Caco-2 (cell line): Measurements from ENCODE around the gene MGMT. TPM values are rescaled to one million over a fixed set of nuclear protein-coding genes. Genes with fewer than 3 reads are reported as not detected.

Experiments
- BruUV-seq: library from RNA; stranded (reverse); fragments of 400-500 nt; replicated peaks from 2 replicates; lab custom pipeline; 2021; lab: Mats Ljungman, UMichigan
- CTCF ChIA-PET: fragments of 300-600 bp; sonication (Branson Sonifier 250); formaldehyde crosslinking; loops from one replicate; lab custom pipeline; 2022; ENCODE audit warnings: antibody characterized with exemption; lab: Charles Lee
- POLR2A ChIA-PET: fragments of 300-600 bp; sonication (Branson Sonifier 250); formaldehyde crosslinking; loops from one replicate; lab custom pipeline; 2022; ENCODE audit warnings: antibody characterized with exemption; lab: Charles Lee
- DNase-seq, 2 experiments: peaks; one replicate each; pipeline versions ENCODE4 v3.0.0 to v3.0.0-alpha.2; 2020 to 2022
- H3K27me3 ChIP-seq: replicated peaks from 2 replicates; pipeline ENCODE4 v1.6.0; 2011; ENCODE audit warnings: low read length; ENCODE audit not compliant: control insufficient read depth, insufficient read depth
- H3K36me3 ChIP-seq: 2 replicates; pipeline ENCODE4 v1.5.1; 2011; ENCODE audit warnings: low read length; ENCODE audit not compliant: control insufficient read depth, insufficient read depth
- H3K4me1 ChIP-seq: fragments of 250-450 bp; sonication (Bioruptor Pico); 2 replicates; pipeline ENCODE4 v1.5.1; 2020; ENCODE audit warnings: mild to moderate bottlenecking
- H3K4me3 ChIP-seq: 2 replicates; pipeline ENCODE4 v1.5.1; 2011; ENCODE audit warnings: low read depth, mild to moderate bottlenecking, control low read depth, low read length
- H3K9me3 ChIP-seq: fragments of 250-450 bp; sonication (Bioruptor Pico); 2 replicates; pipeline ENCODE4 v1.5.1; 2020; ENCODE audit warnings: mild to moderate bottlenecking, moderate library complexity
- H3K27ac Mint-ChIP-seq: one replicate; pipeline ENCODE4 v1.8.0; 2022; ENCODE audit warnings: mixed read lengths; ENCODE audit not compliant: unreplicated experiment
- H3K27me3 Mint-ChIP-seq: one replicate; pipeline ENCODE4 v1.8.0; 2022; ENCODE audit warnings: mixed read lengths; ENCODE audit not compliant: insufficient read depth, unreplicated experiment
- H3K36me3 Mint-ChIP-seq: one replicate; pipeline ENCODE4 v1.8.0; 2022; ENCODE audit warnings: mild to moderate bottlenecking, mixed read lengths; ENCODE audit not compliant: insufficient read depth, unreplicated experiment
- H3K4me1 Mint-ChIP-seq: one replicate; pipeline ENCODE4 v1.8.0; 2022; ENCODE audit warnings: low read depth, mixed read lengths; ENCODE audit not compliant: unreplicated experiment
- H3K4me3 Mint-ChIP-seq: one replicate; pipeline ENCODE4 v1.8.0; 2022; ENCODE audit warnings: mild to moderate bottlenecking, moderate library complexity, mixed read lengths; ENCODE audit not compliant: unreplicated experiment
- H3K9me3 Mint-ChIP-seq: one replicate; pipeline ENCODE4 v1.8.0; 2022; ENCODE audit warnings: mixed read lengths; ENCODE audit not compliant: unreplicated experiment
- CTCF ChIP-seq, 2 experiments: fragments of 200-600 bp in 1 of 2; IDR thresholded peaks; 1 replicate in 1 of 2; 2 replicates in 1 of 2; pipeline versions ENCODE4 v1.5.1 to v1.8.0; 2011 to 2022; ENCODE audit warnings: antibody characterized with exemption in 1 of 2, control low read depth in 1 of 2, inconsistent platforms in 1 of 2, low read depth in 1 of 2, low read length in 1 of 2, mild to moderate bottlenecking in 1 of 2, moderate library complexity in 1 of 2; ENCODE audit not compliant: insufficient read depth in 1 of 2, severe bottlenecking in 1 of 2, unreplicated experiment in 1 of 2
- intact Hi-C: fragments of 100-400 bp; cut with micrococcal nuclease; formaldehyde crosslinking; loops from one replicate; pipeline ENCODE4 v1.10.0; 2022; ENCODE audit not compliant: unreplicated experiment
- total RNA-seq: library from RNA; stranded (reverse); gene quantifications from 2 replicates; pipeline ENCODE4 v1.2.3, GENCODE V29; 2022

MGMT gene
- total RNA-seq, 1 experiment from 2014 or later = 57.0 TPM

DNA sequence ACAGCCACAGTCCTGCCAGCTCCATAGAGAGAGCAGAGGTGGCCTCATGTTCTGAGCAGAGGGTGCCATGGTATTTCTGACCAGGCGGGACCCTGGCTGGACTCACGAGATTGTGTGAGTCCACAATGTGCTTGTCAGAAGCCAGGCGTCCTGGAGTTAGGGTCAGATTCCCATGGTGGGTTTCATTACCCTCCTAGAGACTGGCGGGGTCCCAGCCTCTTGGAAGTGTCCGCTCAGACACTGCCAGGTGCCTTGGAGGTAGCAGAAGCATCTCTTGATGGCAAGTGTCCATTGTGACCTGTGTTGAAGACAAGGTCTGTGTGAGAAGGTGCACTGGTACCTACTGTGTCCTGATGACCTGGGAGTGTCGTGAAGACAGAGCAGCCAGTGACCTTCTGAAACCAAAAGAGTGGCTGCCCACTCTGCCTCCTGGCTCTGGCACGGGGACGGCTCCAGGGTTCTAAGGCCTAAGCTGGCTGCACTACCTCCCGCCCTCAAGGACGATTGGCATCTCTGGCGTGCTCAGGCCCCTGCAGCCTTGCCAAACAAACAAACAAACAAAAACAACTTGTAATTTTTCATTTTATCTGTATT is 56.8 kb downstream of the MGMT start:
- intact Hi-C loops = no loop called here
- Mint-ChIP-seq H3K27ac (no peak overlapping the region), H3K36me3 (peaks cover 20% of the 10 kb centered on the region), H3K4me1 (peaks cover 6% of the 10 kb centered on the region), H3K27me3 (no peaks in the 10 kb centered on the region), H3K4me3 (no peak overlapping the region), H3K9me3 (no peaks in the 10 kb centered on the region)
- Histone ChIP-seq H3K9me3 (no peaks in the 10 kb centered on the region), H3K36me3 (no peaks in the 10 kb centered on the region; the same call in 1 of the 2 replicates), H3K27me3 (no peaks in the 10 kb centered on the region), H3K4me1 (peaks cover 13% of the 10 kb centered on the region), H3K4me3 (no peak overlapping the region)
- POLR2A ChIA-PET = interaction anchor here (0.5 kb wide), 1 partner anchor 436 kb away, joined by 3 read pairs; no protein-coding TSS in a partner anchor
- DNase-seq = no peak
- TF ChIP-seq CTCF (IDR thresholded peaks at IDR 0.05; ENCODE audit: insufficient read depth in 1 of 2, low read depth in 1 of 2, low read length in 1 of 2, severe bottlenecking in 1 of 2, unreplicated experiment in 1 of 2) = no peak
- CTCF ChIA-PET = no interaction called here
- no TSS peak for BruUV-seq

- DNase-seq = no peak
- Mint-ChIP-seq H3K4me3 (no peak overlapping the region), H3K4me1 (peaks cover 10% of the 10 kb centered on the region), H3K9me3 (no peaks in the 10 kb centered on the region), H3K27me3 (no peaks in the 10 kb centered on the region), H3K36me3 (peaks cover 25% of the 10 kb centered on the region), H3K27ac (no peak overlapping the region)
- Histone ChIP-seq H3K36me3 (no peaks in the 10 kb centered on the region; the same call in 1 of the 2 replicates), H3K4me1 (peaks cover 13% of the 10 kb centered on the region), H3K4me3 (no peak overlapping the region), H3K27me3 (no peaks in the 10 kb centered on the region), H3K9me3 (no peaks in the 10 kb centered on the region)
- POLR2A ChIA-PET = no interaction called here
- BruUV-seq = no TSS peak
- intact Hi-C loops = no loop called here
- TF ChIP-seq CTCF (IDR thresholded peaks at IDR 0.05; ENCODE audit: insufficient read depth in 1 of 2, low read depth in 1 of 2, low read length in 1 of 2, severe bottlenecking in 1 of 2, unreplicated experiment in 1 of 2) = no peak
- CTCF ChIA-PET = no interaction called here
These were observed 57.9 kb downstream of the MGMT start for GRCh38 chr10:129524936-129525335.

DNA sequence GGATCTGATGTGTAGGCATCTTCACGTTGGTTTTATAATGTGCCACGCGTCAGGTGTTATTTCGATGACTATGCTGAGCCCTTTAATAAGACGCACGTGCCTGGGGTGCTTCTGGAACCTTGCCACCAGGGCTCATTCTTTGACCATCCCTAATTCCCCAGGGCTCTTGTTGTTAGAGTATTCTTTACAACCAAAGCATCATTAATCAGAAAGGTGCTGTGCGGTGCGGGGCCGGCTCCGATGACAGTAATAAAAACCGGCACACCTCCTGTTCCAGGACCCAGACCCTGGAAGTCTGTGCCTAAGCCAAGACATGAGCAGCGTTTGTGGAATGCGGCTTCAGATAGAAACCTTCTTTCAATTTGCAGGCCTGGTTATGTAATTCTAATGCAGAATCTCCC is 58.4 kb downstream of the MGMT start:
- Mint-ChIP-seq H3K27me3 (no peaks in the 10 kb centered on the region), H3K4me1 (peaks cover 12% of the 10 kb centered on the region), H3K27ac (no peak overlapping the region), H3K36me3 (peaks cover 22% of the 10 kb centered on the region), H3K4me3 (no peak overlapping the region), H3K9me3 (no peaks in the 10 kb centered on the region)
- Histone ChIP-seq H3K36me3 (no peaks in the 10 kb centered on the region; the same call in 1 of the 2 replicates), H3K27me3 (no peaks in the 10 kb centered on the region), H3K4me1 (peaks cover 15% of the 10 kb centered on the region), H3K9me3 (no peaks in the 10 kb centered on the region), H3K4me3 (no peak overlapping the region)
- ChIA-PET CTCF (no interaction called here), POLR2A (no interaction called here)
- TF ChIP-seq CTCF (IDR thresholded peaks at IDR 0.05; ENCODE audit: insufficient read depth in 1 of 2, low read depth in 1 of 2, low read length in 1 of 2, severe bottlenecking in 1 of 2, unreplicated experiment in 1 of 2) = no peak
- no TSS peak for BruUV-seq
- intact Hi-C loops = no loop called here
- DNase-seq = no peak
